Measurements from ENCODE around the gene SULT1C2.
"Not testable (repeated sequence)": the region's sequence is repeated elsewhere in the genome, so short reads cannot be mapped to it uniquely, and the experiment has no call there.

The SULT1C2 gene

DNA sequence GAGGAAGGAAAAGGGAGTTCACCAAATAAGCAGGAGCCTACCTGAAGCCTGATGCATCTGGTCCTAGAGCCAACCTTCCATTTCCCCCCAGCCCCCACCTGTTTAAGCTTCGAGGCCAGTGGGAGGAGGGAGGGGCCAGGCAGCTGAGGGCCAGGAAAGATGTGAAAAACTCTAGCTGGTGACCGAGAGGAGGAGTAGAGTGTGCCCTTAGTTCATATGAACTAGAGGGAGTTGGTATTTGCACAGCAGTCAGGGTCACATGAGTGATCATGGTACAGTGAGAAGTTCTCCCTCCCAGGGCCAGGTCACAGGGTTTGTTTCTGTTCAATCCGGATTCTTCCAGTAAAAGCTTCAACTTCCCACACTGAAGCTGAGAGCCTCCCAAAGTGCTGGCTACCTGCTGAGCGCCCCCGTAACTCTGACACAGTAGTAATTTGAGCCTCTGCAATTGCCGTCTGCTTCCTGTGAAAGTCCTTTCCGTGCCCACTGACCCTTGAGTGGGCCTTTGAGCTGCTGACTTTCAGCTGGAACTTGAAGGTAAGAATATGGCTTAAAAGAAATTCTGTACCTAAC is at the start of gene SULT1C2:
SULT1C2 (plus strand) TSS at position 362 of the 573 bp plus-strand sequence. CDS start 4,773 bp downstream, outside the sequence.
- no peak for DNase-seq (ENCODE audit: low read depth in 3 of 3)

DNA sequence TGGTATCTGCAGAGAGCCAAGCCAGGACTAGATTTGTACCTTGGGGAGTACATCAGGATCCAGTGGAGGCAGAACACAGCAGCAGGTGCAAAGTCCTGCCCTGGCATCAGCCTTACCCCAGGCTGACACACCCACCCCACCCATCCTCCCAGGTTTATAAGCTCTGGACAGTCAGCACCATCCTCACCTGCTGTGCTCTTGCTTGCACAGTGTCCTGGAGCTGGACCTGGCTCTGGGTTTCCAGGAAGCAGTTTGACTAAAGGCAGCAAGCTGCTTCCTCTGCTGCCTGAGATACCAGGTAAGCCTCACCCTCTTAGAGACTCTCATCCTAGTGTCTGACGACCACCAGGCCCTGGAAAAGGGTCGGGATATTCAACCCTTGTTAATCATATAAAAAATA is 48.9 kb upstream of the SULT1C2 start, which contains the start of gene SULT1C3:
SULT1C3 (plus strand) TSS at position 183 of the 400 bp plus-strand sequence. CDS start 7,227 bp downstream, outside the sequence.
- no peak for DNase-seq (ENCODE audit: low read depth in 3 of 3)

DNA sequence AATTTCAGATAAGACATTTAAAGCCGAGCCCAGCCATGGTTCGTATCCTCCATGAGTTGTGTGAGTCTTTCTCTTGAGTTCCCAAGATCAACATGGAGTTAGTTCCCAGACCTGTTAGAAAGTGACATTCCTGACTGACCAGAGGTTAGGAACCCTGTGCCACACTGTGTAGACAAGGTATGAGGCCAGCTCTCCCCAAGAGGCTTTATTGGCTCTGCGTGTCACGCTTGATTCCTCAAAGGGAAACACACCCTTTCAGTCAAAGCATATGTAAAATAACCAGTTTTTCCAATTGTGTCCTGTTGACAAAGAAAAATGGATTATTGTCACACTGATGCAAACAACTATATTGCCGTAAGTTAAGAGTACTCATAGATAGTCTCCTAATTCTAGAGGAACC is 47.7 kb upstream of the SULT1C2 start:
- DNase-seq (ENCODE audit: low read depth in 3 of 3): no peak

DNA sequence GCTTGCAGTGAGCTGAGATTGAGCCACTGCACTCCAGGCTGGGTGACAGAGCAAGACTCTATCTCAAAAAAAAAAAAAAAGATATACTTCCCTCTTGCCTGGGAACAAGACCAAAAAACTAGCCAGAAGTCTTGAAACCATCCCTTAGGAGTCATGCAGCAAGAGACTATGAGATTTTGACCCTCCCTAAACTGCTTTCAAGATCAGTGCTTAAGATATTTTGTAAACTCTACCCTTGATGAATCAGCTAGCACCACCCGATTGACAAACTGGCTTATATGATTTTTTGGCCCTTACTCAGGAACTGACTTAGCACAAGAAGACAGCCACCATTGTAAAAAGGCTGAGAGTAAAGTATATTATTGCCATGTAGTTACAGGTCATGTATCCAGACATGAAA is 45.1 kb upstream of the SULT1C2 start:
- no peak for DNase-seq (ENCODE audit: low read depth in 3 of 3)

DNA sequence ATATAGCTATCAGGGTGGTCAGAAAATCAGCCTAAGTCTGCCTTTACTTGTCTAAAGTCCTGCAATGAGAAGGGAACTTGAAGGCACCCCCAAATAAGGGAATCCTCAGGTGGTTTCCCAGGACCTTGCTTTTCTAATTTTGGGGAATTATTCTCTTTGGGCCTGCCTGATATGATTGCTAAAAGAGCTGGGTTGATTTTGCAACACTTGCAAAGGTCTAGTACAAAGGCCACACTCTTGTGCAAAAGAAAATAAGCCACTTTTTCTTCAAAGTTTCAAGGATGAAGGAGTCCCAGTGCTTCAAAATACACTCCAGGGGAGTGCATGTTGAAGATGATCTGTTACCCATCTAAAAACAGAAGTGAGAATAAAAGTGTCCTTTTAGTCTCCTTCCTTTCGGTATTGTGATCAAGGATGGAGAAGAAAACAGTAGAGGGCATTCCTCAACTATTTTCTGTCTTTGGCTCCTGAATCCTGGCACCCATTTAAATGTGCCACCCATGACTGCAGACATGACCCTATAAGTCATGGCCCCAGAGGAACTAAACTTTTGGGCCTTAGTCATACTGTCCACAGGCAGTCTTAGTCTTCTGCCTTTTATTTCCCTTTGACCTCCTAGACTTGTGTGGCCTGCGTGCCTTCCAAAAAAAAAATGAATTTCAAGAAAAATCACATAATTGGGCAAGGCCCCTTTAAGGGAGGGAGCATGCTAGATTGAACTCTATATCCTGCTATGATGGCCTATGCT is 43.9 kb upstream of the SULT1C2 start:
- no peak for DNase-seq (ENCODE audit: low read depth in 3 of 3)

DNA sequence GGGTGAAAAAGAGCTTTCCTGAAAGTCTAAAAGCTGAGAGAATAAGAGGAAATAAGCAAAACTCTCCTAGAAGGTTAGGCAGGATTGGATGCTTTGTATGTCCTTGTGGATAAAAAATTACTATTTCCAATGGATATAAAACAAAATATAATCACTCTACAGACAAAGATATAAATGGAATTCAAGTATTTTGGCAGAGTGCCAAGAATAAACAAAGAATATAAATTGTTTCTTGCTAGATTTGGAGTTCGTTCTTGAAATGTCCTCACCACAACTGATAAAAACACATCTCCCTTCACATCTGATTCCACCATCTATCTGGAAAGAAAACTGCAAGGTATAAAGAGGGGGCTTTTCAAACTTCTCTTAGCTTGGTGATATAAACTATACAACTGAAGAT is 35.6 kb upstream of the SULT1C2 start:
- no peak for DNase-seq (ENCODE audit: low read depth in 3 of 3)

DNA sequence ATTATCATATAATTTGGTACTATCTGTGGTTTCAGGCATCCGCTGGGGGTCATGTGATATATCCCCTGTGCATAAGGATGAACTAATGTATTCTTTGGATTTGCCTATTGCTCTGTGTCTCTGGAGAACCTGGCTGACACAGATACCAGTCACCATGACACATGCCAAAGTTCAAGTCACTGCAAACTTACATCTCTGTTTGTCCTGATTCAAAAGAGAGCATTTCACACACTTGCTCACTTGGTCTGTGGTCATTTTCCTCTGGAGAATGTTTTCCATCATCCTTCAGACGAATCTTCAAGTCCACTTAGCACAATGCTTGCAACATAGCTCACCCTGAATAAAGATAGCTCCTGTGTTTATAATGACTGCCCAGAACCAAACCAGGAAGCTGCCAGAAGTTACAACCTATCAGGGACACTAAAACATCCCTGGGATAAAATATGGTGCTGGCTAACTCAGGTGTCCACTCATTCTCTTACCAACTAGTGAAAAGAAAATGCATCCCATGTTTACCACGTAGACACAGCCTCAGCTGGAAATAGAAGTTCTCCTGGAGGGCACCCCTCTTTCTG is 30.9 kb upstream of the SULT1C2 start:
- no peak for DNase-seq (ENCODE audit: low read depth in 3 of 3)

DNA sequence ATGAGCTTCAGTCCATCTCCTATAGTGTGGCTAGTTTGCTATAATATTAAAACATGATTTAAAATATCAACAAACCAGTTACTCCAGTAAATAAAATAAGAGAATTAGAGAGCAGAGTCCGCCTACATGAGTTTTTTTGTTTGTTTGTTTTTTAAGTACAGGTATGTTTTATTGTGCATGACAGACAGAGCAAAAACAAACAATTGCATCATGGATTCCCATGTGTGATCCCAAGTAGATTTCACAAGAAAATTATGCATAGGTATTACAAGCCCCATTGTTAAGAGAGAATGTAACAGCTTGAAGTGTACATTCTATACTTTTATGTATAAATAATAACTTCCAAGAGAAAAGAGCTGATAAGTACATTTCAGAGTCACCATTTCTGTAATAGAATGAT is 27.9 kb upstream of the SULT1C2 start:
- no peak for DNase-seq (ENCODE audit: low read depth in 3 of 3)

DNA sequence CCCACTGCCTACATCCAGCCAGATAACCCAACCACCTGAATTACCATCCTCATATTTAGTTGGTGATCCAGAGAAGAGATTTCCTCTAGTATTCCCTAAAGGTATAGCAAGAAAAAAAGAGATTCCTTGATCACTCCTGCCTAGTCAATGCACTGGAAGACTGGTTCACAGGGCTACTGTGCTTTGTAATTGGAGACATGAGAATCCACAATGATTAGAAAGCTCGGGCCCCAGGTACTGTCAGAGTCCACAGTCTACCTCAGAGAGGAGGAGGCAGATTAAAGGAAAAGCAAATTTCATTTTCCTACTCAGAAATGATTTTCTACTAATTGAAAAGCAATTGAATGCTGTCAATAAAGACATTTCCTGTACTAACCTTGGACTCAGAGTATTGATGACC is 26.7 kb upstream of the SULT1C2 start:
- DNase-seq (ENCODE audit: low read depth in 3 of 3): no peak

DNA sequence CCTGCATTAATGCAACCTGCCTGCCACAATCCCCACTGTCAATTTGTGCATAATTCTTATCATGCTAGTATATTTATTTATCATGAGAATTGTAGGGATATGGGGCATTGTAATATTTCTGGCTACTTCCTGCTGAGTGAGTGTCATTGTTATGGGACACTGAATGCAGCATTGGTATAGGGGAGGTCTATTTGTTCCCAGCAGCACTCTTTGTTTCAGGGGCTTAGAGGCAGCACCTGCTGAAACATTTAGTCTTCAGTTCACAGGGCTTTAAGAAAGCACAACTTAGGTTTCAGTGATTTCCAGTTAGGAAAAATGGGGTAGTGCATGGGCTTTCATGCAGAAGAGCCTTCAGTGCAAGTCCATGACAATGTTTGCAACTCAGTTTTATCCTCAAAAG is 25.3 kb upstream of the SULT1C2 start:
- DNase-seq (ENCODE audit: low read depth in 3 of 3): no peak

DNA sequence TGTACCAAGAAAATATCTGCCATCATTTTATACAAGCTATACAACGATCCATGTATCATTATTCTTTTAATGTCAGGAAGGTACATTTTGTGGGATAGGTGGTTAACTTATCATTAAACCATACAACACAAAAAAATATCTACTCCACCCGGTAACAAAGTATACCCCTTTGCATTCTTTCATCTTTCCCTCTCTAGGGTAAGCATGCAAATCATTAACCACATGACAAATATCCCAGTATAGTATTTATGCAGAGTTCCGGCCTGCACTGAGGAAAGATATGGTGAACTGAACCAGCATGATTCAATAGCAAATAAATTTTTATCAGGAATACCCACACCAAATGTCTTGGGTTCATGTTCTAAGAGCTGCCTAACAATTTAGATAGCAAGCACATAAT is 22.5 kb upstream of the SULT1C2 start:
- no peak for DNase-seq (ENCODE audit: low read depth in 3 of 3)

DNA sequence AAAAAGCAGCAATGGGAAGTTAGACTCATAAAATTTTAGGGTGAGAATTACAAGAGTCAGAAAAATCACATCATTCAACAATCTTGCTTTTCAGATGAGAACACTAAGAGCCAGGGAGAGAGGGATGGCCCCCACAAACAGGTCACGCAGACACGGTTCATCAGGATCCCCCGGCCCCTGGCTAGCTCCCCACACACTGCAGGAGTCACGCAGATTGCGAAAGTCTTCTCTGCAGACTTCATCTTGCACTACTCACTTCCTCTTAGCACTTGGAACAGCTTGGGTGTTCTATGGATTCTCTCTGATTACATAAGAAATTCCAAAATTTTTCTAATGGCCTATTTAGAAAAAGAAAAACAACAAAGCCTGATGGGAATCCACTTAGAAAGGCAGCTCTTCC is 21.6 kb upstream of the SULT1C2 start:
- no peak for DNase-seq (ENCODE audit: low read depth in 3 of 3)

DNA sequence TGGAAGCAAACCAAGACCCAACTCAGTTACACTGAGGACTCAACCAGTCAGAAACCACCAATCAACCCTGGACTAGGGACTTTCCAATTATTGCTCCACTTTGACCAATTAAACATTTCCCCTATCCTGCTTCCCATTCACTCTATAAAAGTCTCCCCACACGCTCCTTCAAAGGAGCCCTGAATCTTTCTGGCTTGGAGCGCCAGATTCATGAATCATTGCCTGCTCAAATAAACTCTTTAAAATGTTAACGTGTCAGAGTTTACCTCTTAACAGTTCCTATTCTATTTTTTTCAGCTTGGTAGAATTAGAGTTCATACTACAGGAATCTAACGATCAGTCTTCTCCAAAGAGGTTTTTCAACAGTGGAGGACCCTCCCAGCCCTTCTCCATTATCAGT is 20.7 kb upstream of the SULT1C2 start:
- no peak for DNase-seq (ENCODE audit: low read depth in 3 of 3)

DNA sequence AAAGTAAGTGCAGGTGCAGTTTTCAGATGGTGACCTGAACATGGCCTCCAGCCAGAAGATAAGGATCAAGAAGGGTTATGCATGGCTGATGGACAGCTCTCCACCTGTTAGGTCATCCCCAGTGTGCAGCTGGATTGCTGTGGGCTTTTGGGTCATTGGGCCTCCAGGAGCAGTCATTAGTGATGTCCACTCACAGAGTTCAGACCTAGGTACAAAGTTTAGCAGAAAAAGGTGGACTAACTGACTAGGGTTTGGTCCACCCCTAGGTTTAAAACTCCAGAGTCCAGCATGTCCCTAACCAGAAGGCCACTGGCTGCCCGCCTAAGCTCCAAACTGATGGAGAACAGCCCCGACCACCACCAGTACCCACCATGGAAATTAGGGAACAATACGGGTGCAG is 18.3 kb upstream of the SULT1C2 start:
- no peak for DNase-seq (ENCODE audit: low read depth in 3 of 3)

DNA sequence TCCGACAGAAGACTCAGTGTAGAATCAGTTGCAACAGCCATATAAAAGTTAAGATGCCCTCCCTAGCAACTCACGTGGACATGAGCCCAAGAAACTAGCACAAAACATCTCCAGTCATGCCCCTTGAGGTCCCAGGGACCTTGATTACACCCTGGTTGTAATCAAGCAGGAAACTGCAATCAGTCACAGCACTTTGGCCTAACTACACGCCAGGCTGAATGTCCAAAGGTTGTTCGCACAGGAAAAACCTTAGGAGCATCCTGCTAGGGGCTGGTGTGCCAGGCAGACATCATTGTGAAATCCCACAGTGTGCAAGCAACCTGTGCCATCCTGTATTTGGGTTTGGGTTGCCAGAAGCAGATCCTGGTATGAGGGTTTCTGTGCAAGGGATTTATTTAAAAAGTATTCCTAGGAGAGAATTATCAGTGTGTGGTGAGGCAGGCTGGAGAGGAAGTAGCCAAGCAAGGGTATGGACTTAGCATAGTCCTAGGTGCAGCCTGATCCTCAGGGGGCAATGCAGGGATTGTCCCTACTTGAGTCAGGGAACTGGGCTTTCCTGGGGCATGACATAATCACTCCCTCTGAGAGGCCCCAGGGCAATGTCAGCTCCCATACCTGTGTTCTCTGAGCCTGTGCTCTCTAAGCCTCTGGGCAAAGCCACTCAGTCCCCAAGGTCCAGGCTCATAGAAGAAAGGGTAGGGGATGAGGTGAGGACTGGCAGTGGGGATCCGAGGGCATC is 17.8 kb upstream of the SULT1C2 start:
- no peak for DNase-seq (ENCODE audit: low read depth in 3 of 3)

DNA sequence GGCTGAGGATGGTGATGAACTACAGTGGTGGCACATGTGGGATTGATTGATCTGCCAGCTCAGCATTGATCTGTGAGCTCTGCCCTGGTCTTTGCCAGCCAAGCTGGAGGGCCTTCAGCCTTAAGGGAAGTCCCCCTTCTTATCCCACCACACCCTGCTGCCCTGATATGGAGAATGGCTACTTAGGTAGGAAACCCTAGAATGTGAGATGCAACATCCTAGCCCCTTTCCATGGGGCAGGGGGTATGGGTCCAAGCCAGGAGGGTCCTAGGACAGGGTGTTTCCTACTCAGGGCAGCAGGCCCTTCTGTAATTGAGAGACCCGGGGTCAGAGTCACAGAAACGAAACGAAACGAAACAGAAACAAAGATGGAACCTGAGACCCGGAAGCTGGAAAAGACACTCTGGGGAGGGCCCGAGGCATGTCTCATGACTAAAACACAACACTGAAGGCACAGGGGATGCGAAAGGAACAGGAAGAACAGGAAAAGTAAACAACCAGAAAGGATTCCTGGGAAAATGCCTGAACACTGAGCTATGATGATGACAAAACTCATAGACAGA is 16.9 kb upstream of the SULT1C2 start:
- DNase-seq (ENCODE audit: low read depth in 3 of 3): no peak

DNA sequence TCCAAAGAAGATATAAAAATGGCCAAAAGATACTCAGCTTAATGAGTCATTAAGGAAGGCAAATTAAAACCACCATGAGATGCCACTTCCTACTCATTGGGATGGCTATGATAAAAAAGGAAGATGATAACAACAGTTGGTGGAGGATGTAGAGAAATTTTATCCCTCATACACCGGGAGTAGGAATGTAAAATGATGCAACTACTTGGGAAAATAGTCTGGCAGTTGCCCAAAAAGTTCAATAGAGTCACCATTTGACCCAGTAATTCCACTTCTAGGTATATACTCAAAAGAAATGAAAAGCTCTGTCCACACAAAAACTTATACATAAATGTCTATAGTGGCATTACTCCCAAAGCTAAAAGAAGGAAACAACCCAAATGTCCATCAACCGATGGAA is 10.1 kb upstream of the SULT1C2 start:
- DNase-seq (ENCODE audit: low read depth in 3 of 3): no peak

DNA sequence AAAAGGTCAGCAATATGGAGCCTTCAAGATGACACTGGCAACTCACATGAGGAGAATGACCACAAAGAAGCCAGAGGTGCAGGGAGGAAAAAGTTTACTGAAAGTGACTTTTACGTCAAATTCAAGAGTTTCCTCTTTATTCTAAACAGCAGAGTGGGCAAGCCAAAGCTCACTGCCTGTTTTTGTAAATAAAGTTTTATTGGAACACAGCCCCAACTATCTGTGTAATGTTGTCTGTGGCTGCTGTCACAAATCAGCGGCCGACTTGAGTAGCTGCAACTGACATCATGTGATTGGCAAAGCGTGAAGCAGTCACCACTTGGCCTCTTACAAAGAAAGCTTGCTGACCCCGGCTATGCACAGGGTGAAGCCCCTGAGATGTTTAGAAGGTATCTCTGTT is 9.2 kb upstream of the SULT1C2 start:
- DNase-seq (ENCODE audit: low read depth in 3 of 3): no peak

DNA sequence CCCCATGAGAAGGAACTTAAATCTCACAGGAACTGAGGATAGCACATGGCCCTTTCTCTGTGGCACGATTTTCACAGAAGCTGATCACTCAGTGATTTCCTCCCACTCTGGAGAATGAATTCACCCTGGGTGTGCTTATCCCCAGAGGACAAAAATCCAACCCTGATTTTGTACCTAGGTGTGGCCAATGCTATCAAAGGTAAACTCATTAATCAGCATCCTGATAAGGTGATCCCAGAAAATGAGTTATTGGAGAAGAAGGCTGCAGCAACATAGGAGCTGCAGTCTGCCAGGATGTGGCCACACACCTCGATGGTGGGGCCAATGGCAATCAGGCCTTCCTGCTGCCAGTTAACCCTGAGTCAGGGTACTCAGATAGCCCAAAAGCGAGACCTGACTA is 8.2 kb upstream of the SULT1C2 start:
- no peak for DNase-seq (ENCODE audit: low read depth in 3 of 3)

DNA sequence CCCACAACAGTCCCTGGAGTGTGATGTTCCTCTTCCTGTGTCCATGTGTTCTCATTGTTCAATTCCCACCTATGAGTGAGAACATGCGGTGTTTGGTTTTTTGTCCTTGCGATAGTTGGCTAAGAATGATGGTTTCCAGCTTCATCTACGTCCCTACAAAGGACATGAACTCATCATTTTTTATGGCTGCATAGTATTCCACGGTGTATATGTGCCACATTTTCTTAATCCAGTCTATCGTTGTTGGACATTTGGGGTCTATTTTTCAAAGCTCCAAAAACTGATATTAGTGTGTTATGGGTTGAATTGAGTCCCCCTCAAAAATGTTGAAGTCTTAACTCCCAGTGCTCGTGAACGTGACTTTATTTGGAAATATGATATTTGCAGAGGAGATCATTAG is 4.1 kb upstream of the SULT1C2 start:
- not testable (repeated sequence) for DNase-seq (ENCODE audit: low read depth in 3 of 3)

DNA sequence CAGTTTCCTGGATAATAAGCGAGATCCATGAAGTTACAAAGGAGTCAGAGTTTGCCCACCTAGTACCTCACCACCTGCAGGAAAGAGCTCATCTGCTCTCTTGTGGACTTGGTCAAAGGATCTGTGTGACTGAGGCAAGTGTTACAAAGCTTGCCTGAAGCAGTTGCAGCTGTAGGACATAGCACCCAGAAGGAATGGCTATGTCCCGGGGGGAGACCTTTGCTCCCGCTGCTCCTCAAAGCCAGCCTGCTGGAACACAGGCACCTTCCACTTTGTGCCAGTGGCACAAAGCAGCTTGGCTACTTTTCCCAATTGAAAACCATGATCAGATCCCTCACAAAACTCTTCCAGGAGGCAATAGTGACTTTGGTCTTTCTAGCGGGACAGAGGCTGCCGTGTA is 3.1 kb upstream of the SULT1C2 start:
- DNase-seq (ENCODE audit: low read depth in 3 of 3): no peak

DNA sequence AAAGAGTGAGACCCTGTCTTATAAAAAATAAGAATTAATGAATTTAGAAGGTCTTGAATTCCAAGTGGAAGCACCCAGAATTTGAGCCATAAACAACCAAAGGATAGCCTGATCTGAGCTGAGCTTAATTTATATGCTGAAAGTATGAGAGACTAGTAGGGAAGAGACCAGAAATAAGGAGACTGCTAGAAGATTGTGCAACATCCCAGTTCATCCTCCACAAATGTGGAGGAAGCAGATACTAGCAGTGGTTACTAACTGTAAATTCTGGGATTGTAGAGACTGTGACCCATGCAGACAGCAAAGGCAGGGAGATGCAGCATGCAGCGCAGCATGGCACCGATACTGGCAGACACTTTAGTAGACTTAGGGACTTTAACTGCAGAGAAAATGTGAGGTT is 1.5 kb upstream of the SULT1C2 start:
- DNase-seq (ENCODE audit: low read depth in 3 of 3): no peak

Measured in stimulated activated CD4-positive, alpha-beta T cell treated with anti-CD3 and anti-CD28 coated beads, TNF-alpha, amount 100 ng/mL, for 4 hours (primary cell).